Mesenteric fat pad (tissue), 1 donor: ENCODE measurements around the gene ATP6V1D. TPM values are rescaled to one million over a fixed set of nuclear protein-coding genes. Genes with fewer than 3 reads are reported as not detected.
A peak's percentile ranks its signal among the peaks of the same experiment; 100 is the strongest.

Source experiments
- DNase-seq: peaks from one replicate; pipeline ENCODE4 v3.0.0-alpha.2; 2020; ENCODE audit warnings: low spot score
- long read RNA-seq: library from polyadenylated mRNA; unstranded; transcript quantifications from one replicate; pipeline ENCODE4 v2.0.0, GENCODE V29; 2020
- total RNA-seq: library from RNA; stranded (reverse); fragmentation: NEBNext Ultra II Directional; extraction: Animal tissue kit (Norgen Biotek cat#: 25700); gene quantifications from one replicate; pipeline ENCODE4 v1.2.1, GENCODE V29; 2021
- donor health status: DM: yes; HTN: yes; CAD: no.

Gene ATP6V1D
- total RNA-seq: 65.9 TPM
- long read RNA-seq, transcript ATP6V1D-201 (9 exons, 1,845 nt): major isoform, 83 of 93 reads
- long read RNA-seq, partial matches to known transcripts: 4 of 93 reads
- long read RNA-seq, other reads (novel, unspliced or antisense): 5 of 93 reads

DNA sequence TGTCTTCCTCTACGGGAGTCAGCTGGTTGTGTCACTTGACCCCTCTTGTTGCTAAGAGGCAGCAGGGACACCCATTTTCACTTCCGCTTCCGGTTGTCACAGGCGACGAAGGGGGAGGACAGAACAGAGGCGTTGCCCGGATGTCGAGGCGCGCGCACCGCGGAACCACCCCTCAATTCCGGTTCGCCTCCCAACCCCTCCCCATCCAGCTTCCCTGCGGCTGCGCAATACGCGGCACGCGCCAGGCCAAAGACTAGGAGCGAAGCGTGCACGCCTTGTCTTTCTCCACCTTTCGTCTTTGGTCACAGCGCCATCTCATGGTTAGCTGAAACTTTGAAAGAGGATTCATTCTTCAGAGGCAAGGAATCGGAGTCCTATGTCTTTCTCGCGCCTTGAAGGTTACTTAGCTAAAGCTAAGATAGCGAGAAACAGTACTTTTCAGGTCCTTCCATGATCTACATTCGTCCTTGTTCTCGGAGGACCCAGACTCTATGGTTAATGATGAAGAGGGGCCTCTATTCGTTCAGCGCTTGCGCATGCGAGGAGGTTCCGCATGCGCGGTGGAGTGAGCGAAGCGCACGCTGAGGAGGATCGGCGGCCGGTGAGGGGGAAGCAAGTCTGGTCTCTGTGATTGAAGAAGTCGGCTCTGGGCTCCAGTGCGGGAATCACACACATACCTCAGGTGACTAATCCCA lies at the start of gene ATP6V1D, which contains the start of gene EIF2S1:
ATP6V1D (minus strand) TSS at position 30 of the 695 bp plus-strand sequence. CDS start 106 bp downstream, outside the sequence.
EIF2S1 (plus strand) TSS at position 554 of the 695 bp plus-strand sequence. CDS start 4,440 bp downstream, outside the sequence.
- DNase-seq: peak; percentile 100

DNA sequence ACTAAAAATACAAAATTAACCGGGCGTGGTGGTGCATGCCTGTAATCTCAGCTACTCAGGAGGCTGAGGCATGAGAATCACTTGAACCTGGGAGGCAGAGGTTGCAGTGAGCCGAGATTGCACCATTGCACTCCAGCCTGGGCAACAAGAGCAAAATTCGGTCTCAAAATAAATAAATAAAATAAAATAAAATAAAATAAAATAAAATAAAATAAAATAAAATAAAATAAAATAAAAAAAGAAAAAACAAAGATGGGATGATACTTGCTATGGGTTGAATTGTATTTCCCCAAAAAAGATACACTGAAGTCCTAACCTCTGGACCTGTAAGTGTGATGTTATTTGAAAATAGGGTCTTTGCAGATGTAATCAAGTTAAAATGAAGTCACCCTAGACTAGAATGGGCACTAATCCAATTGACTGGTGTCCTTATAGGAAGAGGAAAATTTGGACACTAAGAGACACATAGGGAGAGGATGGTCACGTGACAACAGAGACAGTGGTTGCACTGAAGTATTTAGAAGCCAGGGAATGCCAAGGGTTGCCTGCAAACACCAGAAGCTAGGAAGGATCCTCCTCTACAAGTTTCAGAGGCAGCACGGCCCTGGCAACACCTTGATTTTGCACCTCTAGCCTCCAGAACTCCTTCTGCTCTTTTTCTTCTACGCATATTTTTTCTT lies 48.7 kb upstream of the ATP6V1D start:
- peak; percentile 18 for DNase-seq

DNA sequence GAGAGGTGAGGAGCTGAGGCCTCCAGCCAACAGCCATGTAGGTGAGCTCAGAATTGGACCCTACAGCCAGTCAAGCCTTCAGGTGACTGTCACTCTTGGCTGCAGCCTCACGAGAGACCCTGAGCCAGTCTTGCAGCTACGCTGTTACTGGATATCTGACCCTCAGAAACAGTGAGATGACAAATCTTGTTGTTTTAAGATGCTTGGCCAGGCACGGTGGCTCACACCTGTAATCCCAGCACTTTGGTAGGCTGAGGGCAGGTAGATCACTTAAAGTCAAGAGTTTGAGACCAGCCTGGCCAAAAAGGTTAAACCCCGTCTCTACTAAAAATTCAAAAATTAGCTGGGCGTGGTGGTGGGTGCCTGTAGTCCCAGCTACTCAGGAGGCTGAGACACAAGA lies 46.2 kb upstream of the ATP6V1D start:
- peak; percentile 75 for DNase-seq

DNA sequence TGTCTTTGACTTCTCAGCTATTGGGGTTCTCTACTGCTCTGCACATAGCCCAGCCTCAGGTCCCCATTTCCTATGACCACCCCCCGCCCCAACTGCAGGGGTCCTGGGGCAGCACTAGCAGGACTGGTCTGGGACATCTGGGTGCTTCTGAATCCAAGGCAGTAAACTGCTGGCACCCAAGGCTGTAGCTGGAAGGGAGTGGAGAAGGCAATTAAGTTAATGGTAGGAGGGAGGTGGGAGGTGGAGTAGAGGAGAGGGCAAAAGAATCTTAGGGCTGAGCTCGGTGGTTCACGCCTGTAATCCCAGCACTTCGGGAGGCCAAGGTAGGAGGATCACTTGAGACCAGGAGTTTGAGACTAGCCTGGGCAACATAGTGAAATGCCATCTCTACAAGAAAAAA lies 40.8 kb upstream of the ATP6V1D start:
- no peak for DNase-seq

DNA sequence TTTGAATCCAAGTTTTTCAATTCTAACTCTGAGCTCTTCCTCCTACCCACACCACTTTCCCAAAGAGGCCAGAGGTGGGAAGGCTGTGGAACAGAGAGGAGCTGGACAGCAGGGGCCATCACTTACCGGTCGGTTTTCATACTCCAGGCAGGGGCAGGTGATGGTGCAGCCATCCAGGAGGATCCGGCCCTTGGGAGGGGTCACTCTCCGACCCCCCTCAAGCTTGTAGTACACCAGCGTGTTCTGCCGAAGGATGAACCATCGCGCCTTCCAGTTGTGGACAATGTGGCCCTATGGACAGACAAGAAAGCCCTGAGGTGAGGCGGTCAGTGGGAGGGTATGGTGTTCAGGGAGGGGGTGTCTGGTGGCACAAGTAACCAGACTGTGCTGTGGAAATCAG lies 37.9 kb upstream of the ATP6V1D start:
- DNase-seq: no peak

DNA sequence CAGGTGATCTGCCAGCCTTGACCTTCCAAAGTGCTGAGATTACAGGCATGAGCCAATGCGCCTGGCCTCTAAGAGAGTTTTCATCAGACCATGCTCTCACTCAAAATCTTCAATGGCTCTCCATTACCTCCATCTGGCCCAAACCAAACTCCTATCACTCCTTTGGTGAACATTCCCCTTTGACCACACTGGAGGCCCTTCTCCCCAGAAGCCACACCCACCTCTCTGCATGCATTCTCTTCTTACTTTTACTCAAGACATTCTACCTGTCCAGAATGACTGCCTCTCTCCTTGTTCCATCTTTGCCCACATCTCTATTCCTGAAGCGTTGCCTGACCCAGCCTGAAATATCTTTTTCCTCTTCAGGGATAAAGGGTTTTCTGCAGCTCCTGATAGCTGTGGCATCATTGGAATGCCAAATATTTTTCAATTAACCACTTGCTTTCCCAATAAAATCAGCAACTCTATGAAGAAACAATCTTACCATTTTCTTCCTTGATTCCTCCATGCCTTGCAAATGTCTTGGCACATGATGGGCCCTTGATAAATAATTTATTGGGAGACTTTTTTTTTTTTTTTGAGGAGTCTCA lies 36.9 kb upstream of the ATP6V1D start:
- no peak for DNase-seq

DNA sequence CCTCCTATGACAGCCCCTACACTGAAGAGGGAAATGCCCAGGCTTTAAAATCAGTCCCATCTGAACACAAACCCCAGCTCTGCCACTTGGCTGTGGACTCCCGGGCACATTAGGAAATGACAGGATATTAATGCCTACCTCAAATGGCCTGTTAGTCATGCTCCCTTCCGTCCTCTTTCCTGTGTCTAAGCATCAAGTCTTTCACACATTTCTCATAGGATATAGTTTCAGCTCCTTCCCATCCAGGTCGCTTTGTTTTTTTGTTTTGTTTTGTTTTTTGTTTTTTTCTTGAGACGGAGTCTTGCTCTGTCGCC lies 36.2 kb upstream of the ATP6V1D start:
- no peak for DNase-seq

DNA sequence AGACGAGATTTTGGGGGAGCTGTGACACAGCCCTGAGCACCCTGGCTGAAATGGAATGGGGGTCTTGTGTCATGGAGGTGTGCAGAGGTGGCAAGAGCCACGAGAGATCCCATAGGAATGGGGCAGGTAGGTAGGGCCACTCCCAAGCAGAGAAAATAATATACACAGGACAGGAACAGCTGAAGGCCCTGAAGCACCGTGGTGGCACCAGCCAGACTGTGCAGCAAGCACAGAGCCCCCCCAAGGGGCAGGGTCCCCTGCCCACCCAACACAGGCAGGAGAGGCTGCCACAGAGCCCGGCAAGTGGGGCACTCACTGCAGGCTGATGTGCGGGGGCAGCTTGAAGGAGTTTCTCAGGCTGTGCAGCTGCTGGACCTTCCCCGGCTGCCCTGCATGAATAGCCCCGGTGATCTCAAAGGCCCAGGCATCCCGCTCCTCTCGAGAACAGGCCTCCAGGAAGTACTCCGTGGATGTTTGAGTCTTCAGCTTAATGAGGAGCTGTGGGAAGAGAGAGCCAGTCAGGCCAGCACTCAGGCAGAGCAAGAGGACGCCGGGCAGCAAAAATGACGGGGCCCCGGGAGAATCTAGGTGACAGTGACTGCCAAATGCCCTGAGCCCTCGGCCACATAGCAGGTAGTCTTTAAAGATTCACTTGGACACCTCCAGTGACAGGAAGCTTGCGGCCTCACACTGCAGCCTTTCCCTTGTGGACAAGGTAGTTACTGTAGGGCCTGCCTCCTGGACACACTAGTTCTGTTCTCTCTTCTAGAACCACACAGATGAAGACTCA lies 35.7 kb upstream of the ATP6V1D start:
- no peak for DNase-seq

DNA sequence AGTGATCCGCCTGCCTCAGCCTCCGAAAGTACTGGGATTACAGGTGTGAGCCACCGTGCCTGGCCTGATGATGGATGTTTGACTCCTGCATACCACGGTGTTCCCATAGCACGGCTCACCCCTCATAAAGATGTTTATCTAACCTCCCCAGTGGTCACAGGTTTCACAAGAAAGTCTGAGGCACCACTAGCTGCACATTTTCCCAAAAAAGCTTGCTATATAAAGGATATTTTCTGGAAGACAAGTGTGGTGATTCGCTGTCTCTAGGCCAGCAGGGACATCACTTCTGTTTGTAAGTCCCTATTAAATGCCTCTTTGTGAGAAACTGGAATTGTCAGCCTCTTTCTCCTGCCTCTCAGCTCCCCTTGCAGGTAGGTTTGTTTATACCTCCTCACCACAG lies 34.1 kb upstream of the ATP6V1D start:
- no peak for DNase-seq

DNA sequence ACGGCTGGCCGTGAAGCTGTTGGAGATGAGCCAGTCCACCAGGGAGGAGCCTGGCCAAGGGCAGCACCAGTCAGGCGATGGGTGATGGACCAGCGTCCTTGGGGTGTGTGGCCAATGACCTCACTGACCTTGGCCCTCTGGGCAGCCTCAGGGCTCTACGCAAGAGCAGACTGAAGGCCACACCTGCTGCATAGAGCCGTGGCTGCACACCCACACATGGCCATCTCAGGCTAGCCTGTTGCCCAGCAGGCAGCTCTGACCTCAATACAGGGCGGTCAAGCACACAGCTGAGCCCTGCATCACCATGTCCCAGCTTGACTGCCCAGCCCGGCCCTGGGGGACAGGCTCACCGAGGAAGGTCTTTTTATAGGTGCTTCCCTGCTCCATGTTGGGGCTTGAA lies 33.2 kb upstream of the ATP6V1D start:
- no peak for DNase-seq

DNA sequence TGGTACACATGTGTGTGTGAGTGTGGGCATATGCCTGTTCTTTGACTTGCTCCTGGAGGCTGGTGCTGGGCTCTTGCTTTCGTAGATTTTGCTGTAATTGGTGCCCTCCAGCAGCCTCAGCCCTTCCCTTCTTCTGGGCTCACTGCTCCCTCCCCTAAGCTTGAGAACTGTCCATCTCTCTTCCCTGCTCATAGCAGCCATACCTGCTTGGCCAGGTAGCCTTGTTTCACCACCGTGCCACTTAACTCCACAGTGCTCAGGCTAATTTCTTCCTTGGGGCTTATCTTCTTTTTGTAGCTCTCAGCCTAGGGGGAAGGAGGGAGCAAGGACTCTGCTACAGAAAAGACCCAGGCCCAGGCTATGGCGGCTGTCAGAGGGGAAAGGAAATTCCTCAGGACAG lies 32.5 kb upstream of the ATP6V1D start:
- DNase-seq: no peak

DNA sequence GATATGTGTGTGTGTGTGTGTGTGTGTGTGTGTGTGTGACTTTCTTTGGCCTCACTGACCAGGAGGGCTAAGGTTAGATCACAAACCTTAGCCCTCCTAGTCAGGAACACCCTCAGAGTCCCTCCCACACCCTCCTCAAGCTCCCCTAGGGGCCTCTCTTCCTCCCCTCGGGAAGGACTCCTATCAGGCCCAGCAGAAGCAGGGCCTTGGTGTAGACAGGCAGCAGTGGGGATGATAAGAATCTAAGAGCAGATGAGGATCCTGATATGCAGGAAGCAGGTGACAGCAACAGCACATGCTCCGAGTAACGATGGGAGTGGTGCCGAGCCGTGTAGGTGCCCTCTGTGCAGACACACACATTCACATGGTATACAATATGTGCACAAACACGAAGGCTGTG lies 31.7 kb upstream of the ATP6V1D start:
- no peak for DNase-seq

DNA sequence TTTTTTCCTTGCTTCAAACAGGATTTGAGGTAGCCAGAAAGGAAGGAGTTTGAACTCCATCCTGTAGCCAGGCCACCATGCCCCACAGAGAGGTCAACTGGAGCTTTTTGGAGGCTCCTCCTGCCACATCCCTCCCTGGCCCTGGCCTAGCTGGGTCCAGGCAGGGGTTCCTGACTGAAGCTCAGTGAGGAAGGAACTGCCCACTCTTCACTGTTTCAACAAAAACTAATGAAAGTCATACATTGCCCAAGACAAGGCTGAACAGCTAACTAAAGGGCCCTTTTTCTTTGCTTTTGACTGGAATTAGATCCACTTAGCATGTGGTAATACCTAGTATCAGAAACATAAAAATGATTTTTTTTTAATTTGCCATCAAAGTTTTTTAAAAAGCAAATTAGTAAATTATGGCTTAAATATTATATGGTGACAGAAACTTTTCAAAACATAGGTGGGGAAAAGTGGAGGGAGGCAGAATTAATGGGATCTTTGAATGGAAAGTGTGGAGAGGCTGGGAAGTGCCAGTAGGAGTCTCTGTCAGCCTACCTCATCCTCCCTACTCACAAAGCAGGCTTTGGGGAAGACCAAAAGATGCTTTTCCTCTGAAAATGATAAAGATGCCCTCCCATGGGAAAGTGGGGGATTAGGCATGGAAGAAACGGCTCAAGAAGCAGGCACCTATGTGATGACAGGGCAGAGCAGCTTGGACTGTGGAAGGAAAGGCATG lies 30.4 kb upstream of the ATP6V1D start:
- no peak for DNase-seq

DNA sequence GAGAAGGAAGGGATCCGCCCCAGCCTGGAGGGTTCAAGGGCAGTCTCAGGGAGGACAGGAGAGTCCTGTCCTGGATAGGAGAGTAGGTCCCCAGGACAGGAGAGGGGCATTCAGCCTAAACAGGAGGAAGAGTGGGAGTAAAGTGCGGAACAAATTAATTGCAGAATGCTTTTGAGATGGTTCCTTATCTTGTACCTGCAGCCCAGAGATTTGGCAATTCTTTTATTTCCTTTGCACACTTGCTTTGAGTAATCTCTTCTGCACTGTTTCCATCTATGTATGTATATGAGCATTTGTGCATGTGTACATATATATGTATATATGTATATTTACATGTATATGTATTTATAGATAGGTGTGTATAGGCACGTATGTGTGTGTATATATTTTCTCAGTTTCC lies 29.7 kb upstream of the ATP6V1D start:
- DNase-seq: no peak

DNA sequence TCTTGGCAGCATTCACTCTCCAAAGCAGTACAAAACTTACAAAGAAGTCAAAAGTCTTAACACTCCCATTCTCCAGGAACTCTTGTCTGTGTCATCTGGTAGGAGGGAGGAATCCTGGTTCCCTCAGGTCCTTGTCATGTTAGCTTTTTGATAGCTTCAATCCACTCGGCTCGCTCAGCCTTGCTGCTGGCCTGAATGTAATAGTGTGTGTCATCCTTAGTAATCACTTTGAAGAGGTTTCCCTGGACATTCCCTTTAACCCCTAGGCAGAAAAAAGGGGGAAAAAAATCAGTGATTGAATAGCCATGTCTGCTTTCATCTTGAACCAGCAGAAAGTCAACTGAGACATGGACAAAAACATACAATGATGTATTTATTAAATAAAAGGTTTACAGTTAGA lies 27.6 kb upstream of the ATP6V1D start:
- DNase-seq: no peak

DNA sequence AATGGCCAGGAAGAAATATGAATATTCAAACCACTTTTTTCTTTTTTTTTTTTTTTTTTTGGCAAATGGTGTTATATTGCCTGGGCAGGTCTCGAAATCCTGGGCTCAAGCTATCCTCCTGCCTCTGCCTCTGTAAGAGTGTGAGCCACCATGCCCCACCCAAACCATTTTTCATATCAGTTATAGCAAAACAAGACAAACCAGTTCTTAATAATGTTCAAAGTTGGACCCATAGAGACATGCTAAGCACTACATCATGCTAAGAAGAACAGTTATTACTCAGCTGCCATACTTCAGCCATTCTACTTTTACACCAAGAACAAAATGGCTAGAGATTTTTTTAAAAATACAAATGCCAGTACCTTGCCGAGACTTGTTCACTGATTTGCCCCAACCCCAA lies 26.0 kb upstream of the ATP6V1D start:
- no peak for DNase-seq

DNA sequence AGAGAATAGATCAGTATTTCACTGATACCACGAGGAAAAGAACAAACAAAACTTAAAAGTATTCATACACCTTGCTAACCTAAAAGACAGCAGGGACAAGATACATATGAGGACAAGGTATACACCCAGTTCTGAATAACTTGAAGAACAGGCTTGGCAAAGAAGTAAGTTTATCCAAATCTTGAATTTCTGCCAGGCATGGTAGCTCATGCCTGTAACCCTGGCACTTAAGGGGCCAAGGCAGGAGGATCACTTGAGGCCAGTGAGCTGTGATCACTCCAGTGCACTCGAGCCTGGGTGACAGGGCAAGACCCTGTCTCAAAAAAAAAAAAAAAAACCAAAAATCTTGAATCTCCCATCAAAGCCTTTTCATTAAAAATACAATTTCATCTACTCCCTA lies 25.5 kb upstream of the ATP6V1D start:
- no peak for DNase-seq

DNA sequence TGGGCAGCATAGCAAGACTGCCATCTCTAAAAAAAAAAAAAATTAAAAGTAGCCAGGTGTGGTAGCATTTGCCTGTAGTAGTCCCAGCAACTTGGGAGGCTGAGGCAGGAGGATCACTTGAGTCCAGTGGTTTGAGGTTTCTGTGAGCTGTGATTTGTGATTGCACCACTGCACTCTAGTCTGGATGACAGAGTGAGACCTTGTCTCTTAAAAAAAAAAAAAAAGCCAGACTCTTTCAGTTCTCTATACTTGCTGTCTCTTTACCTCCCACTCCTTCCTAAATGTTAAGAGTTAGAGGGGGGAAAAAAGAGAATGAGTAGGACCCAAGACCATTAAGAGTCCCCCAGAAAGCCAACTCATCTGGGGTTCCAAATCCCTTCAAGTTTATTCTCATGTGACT lies 18.3 kb upstream of the ATP6V1D start:
- DNase-seq: no peak

DNA sequence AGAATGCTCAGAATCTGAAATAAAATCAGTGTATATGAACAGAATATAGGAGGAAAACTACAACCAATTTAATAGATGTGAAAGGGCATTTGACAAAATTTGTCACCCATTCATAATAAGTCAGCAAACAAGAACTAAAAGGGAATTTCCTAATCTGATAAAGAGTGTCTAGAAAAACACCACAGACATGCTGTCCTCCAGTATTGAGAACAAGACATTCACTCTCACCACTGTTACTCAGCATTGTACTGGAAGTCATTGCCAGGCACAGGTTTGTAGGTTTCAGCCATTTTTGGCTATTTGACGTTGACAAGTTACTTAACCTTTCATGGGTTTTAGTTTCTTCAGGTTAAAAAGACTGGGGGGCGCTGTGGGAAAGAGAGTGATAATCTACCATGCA lies 13.7 kb upstream of the ATP6V1D start:
- DNase-seq: no peak

DNA sequence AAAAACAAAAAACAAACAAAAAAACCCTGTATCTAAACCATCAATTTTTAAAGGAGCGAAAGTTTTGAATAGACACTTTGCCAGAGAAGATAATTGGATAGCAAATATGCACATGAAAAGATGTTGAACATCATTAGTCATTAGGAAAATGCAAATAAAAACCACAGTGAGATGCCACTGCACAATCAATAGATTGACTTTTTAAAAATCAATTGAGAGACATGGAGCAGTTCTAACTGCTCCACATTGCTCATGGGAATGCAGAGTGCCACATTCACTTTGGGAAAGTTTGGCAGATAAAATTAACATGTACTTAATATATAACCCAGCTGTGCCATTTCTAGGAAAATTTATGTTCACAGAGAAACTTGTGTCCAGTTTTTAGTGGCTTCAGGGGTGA lies 13.2 kb upstream of the ATP6V1D start:
- DNase-seq: no peak
